Bronchial epithelial cell (primary cell): ENCODE results near the gene RUNX2. TPM values are rescaled to one million over a fixed set of nuclear protein-coding genes. Genes with fewer than 3 reads are reported as not detected.

Experiments used
- DNase-seq: peaks from one replicate; pipeline ENCODE4 v3.0.0-alpha.2; 2010; ENCODE audit warnings: low read depth
- FAIRE-seq: peaks from 2 replicates; lab custom pipeline; 2011; peaks lifted over from hg19 to GRCh38; lab: Jason Lieb, UNC
- H3K27me3 ChIP-seq: 2 replicates; pipeline ENCODE4 v1.5.1; 2011; ENCODE audit warnings: low read length; ENCODE audit not compliant: control insufficient read depth, insufficient read depth
- H3K36me3 ChIP-seq: 2 replicates; pipeline ENCODE4 v1.5.1; 2011; ENCODE audit warnings: low read length; ENCODE audit not compliant: control insufficient read depth, insufficient read depth
- H3K4me3 ChIP-seq: 2 replicates; pipeline ENCODE4 v1.5.1; 2011; ENCODE audit warnings: mild to moderate bottlenecking, low read depth, low read length, control low read depth
- CTCF ChIP-seq: IDR thresholded peaks from 2 replicates; pipeline ENCODE4 v1.5.1; 2011; ENCODE audit warnings: mild to moderate bottlenecking, moderate library complexity, low read length, control low read depth, inconsistent platforms; ENCODE audit not compliant: insufficient read depth, severe bottlenecking
- total RNA-seq: library from RNA; depleted of rRNA; stranded (reverse); fragments of >200 nt; gene quantifications from 2 replicates; pipeline ENCODE4 v1.2.1, GENCODE V29; 2014

RUNX2 gene
- total RNA-seq, 1 donor from 2014 or later: 0.79 TPM

- Histone ChIP-seq H3K27me3 (no peaks in the 10 kb centered on the region), H3K36me3 (no peaks in the 10 kb centered on the region), H3K4me3 (no peak overlapping the region)
- no peak for TF ChIP-seq CTCF
- no peak for FAIRE-seq
- no peak for DNase-seq
Observed at GRCh38 chr6:45676380-45676779, 348.2 kb downstream of the RUNX2 start.

- no peak overlapping the region for H3K4me3 ChIP-seq
- FAIRE-seq: no peak
Observed at GRCh38 chr6:45677381-45678284, 349.5 kb downstream of the RUNX2 start.

GRCh38 chr6:45678285-45678607, 350.1 kb downstream of the RUNX2 start:
- Histone ChIP-seq H3K27me3 (no peaks in the 10 kb centered on the region), H3K36me3 (no peaks in the 10 kb centered on the region)
- no peak for FAIRE-seq

More at GRCh38 chr6:45677381-45678284, 349.5 kb downstream of the RUNX2 start:
- no peak for TF ChIP-seq CTCF
- peak; percentile 54 for DNase-seq
- H3K27me3 ChIP-seq: no peaks in the 10 kb centered on the region
- H3K36me3 ChIP-seq: no peaks in the 10 kb centered on the region

GRCh38 chr6:45679163-45679562, 351.0 kb downstream of the RUNX2 start:
- no peaks in the 10 kb centered on the region for H3K36me3 ChIP-seq
- no peak for TF ChIP-seq CTCF
- FAIRE-seq (no peak), DNase-seq (no peak)
- H3K4me3 ChIP-seq: no peak overlapping the region
- H3K27me3 ChIP-seq: no peaks in the 10 kb centered on the region

More at GRCh38 chr6:45678285-45678607, 350.1 kb downstream of the RUNX2 start:
- no peak overlapping the region for H3K4me3 ChIP-seq
- TF ChIP-seq CTCF: no peak
- no peak for DNase-seq

GRCh38 chr6:45679631-45680030, 351.5 kb downstream of the RUNX2 start:
- FAIRE-seq: no peak
- no peak for TF ChIP-seq CTCF
- Histone ChIP-seq H3K27me3 (no peaks in the 10 kb centered on the region), H3K4me3 (no peak overlapping the region), H3K36me3 (no peaks in the 10 kb centered on the region)
- DNase-seq: no peak
